Spleen (tissue), 7 donors: Measurements from ENCODE around the gene KBTBD8.

Experiments
- CTCF ChIP-seq, 11 experiments: fragments of 200-600 bp in 7 of 11; fragments of 450-650 bp in 4 of 11; sonication (generic) in 4 of 11; IDR thresholded peaks in 8 of 11; conservative IDR thresholded peaks in 3 of 11; 1 replicate in 7 of 11; 2 replicates in 4 of 11; pipeline versions ENCODE4 v1.4.0 to v1.8.0; 2016 to 2021; ENCODE audit warnings: antibody characterized with exemption in 11 of 11, inconsistent platforms in 4 of 11, mild to moderate bottlenecking in 1 of 11
- POLR2A ChIP-seq, 3 donors: fragments of 450-650 bp; IDR thresholded peaks; one replicate each; pipeline ENCODE4 v1.5.1; 2017; ENCODE audit warnings: antibody characterized with exemption in 3 of 3, mild to moderate bottlenecking in 1 of 3
- POLR2AphosphoS5 ChIP-seq, 3 donors: sonication (generic); formaldehyde crosslinking; IDR thresholded peaks; one replicate each; pipeline ENCODE4 v1.5.1; 2017; ENCODE audit warnings: antibody characterized with exemption in 3 of 3
- donor health status: DM: no; HTN: no; CAD: no; lungs with moderate emphysema.
- donor health status: DM: no; HTN: no; CAD: no.
- donor health status: DM: no; HTN: no; CAD: no.

GRCh38 chr3:67044955-67045354, 46.8 kb downstream of the KBTBD8 start:
- TF ChIP-seq CTCF (IDR thresholded peaks at IDR 0.05 in 8 of 11, conservative IDR thresholded peaks at IDR 0.05 in 3 of 11) (no peak), POLR2AphosphoS5 (IDR thresholded peaks at IDR 0.05) (no peak), POLR2A (IDR thresholded peaks at IDR 0.05) (no peak)
